Fibroblast of lung (primary cell): Measurements from ENCODE around the gene ABCB11. TPM values are rescaled to one million over a fixed set of nuclear protein-coding genes. Genes with fewer than 3 reads are reported as not detected.
A peak's percentile ranks its signal among the peaks of the same experiment; 100 is the strongest.

Experiments
- DNase-seq, 2 donors: peaks; one replicate each; pipeline versions ENCODE4 v3.0.0 to v3.0.0-alpha.2; 2010; ENCODE audit warnings: low read depth in 2 of 2
- H2AFZ ChIP-seq: 2 replicates; pipeline ENCODE4 v1.5.1; 2012; ENCODE audit warnings: low read length, control low read depth, inconsistent platforms
- H3K27ac ChIP-seq: 2 replicates; pipeline ENCODE4 v1.5.1; 2011; ENCODE audit warnings: low read length, control low read depth; ENCODE audit not compliant: insufficient read depth
- H3K27me3 ChIP-seq: 2 replicates; pipeline ENCODE4 v1.5.1; 2011; ENCODE audit warnings: mild to moderate bottlenecking, low read length; ENCODE audit not compliant: control insufficient read depth, insufficient read depth
- H3K36me3 ChIP-seq: 2 replicates; pipeline ENCODE4 v1.5.1; 2011; ENCODE audit warnings: low read length; ENCODE audit not compliant: control insufficient read depth, insufficient read depth
- H3K4me1 ChIP-seq: 2 replicates; pipeline ENCODE4 v1.5.1; 2011; ENCODE audit warnings: low read length; ENCODE audit not compliant: control insufficient read depth, insufficient read depth; ENCODE audit errors: extremely low read depth
- H3K4me2 ChIP-seq: 2 replicates; pipeline ENCODE4 v1.5.1; 2011; ENCODE audit warnings: low read length, control low read depth; ENCODE audit not compliant: insufficient read depth; ENCODE audit errors: extremely low read depth
- H3K4me3 ChIP-seq, 4 experiments: fragments of 200-600 bp in 1 of 4; sonication (generic) in 1 of 4; replicated peaks in 1 of 4; 2 replicates each; pipeline ENCODE4 v1.5.1; 2011 to 2016; ENCODE audit warnings: low read length in 4 of 4, low read depth in 3 of 4, mild to moderate bottlenecking in 3 of 4, control low read depth in 2 of 4, inconsistent platforms in 1 of 4, mixed read lengths in 1 of 4; ENCODE audit not compliant: insufficient read depth in 1 of 4; ENCODE audit errors: control extremely low read depth in 1 of 4
- H3K79me2 ChIP-seq: 2 replicates; pipeline ENCODE4 v1.5.1; 2012; ENCODE audit warnings: mild to moderate bottlenecking, low read length, inconsistent platforms; ENCODE audit not compliant: control insufficient read depth, insufficient read depth
- H3K9ac ChIP-seq: 2 replicates; pipeline ENCODE4 v1.5.1; 2011; ENCODE audit warnings: mild to moderate bottlenecking, low read length, control low read depth; ENCODE audit not compliant: insufficient read depth
- H3K9me3 ChIP-seq: 2 replicates; pipeline ENCODE4 v1.5.1; 2012; ENCODE audit warnings: low read depth, low read length; ENCODE audit not compliant: control insufficient read depth, insufficient read depth
- H4K20me1 ChIP-seq: 2 replicates; pipeline ENCODE4 v1.5.1; 2011; ENCODE audit warnings: low read length; ENCODE audit not compliant: control insufficient read depth, insufficient read depth; ENCODE audit errors: extremely low read depth
- EZH2 ChIP-seq: IDR thresholded peaks from 2 replicates; pipeline ENCODE4 v1.5.1; 2012; ENCODE audit warnings: low read length, control low read depth, mild to moderate bottlenecking; ENCODE audit errors: missing control alignments
- polyA plus RNA-seq, 2 donors: library from polyadenylated mRNA; depleted of rRNA in 1 of 2; stranded (reverse) in 1 of 2; unstranded in 1 of 2; fragments of >200 nt; gene quantifications; 2 replicates each; pipeline ENCODE4 v1.2.1, GENCODE V29; 2011 to 2012; ENCODE audit warnings: missing spikeins in 1 of 2
- total RNA-seq: library from RNA; depleted of rRNA; stranded (reverse); fragments of >200 nt; gene quantifications from 2 replicates; pipeline ENCODE4 v1.2.1, GENCODE V29; 2014
- TF ChIP-seq, protein P1 (sequence below), 2 donors: IDR thresholded peaks in 1 of 2; conservative IDR thresholded peaks in 1 of 2; 1 replicate in 1 of 2; 2 replicates in 1 of 2; pipeline ENCODE4 v1.5.1; 2011 to 2012; ENCODE audit warnings: low read length in 2 of 2, control low read depth in 1 of 2, inconsistent platforms in 1 of 2, low read depth in 1 of 2, mild to moderate bottlenecking in 1 of 2

The ABCB11 gene
- total and polyA plus RNA-seq, 2 donors (not counting 1 experiment from before 2014, with no cell fraction given), result not detected

DNA sequence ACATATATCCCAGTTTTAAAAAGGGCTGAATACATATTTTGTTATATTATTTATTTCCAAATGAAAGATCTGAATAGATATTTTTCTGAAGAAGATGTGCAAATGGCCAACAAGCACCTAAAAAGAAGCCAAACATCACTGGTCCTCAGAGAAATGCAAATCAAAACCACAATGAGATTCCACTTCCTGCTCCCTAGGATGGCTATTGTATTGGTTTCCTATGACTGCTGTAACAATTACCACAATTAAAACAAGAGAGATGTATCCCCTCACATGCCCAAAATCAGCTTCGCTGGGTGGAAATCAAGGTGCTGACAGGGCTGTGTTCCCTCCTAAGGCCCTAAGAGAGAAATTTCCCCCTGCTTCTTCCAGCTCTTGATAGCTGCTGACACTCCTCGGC, 23.2 kb downstream of the ABCB11 start:
- Histone ChIP-seq H3K4me2 (no peak overlapping the region), H3K9ac (no peak overlapping the region), H3K9me3 (no peaks in the 10 kb centered on the region), H3K27me3 (no peaks in the 10 kb centered on the region), H3K27ac (no peak overlapping the region), H3K79me2 (no peaks in the 10 kb centered on the region), H3K36me3 (no peaks in the 10 kb centered on the region), H3K4me1 (no peaks in the 10 kb centered on the region), H2AFZ (no peak overlapping the region), H4K20me1 (no peaks in the 10 kb centered on the region), H3K4me3 (no peak overlapping the region)
- TF ChIP-seq, protein P1, sequence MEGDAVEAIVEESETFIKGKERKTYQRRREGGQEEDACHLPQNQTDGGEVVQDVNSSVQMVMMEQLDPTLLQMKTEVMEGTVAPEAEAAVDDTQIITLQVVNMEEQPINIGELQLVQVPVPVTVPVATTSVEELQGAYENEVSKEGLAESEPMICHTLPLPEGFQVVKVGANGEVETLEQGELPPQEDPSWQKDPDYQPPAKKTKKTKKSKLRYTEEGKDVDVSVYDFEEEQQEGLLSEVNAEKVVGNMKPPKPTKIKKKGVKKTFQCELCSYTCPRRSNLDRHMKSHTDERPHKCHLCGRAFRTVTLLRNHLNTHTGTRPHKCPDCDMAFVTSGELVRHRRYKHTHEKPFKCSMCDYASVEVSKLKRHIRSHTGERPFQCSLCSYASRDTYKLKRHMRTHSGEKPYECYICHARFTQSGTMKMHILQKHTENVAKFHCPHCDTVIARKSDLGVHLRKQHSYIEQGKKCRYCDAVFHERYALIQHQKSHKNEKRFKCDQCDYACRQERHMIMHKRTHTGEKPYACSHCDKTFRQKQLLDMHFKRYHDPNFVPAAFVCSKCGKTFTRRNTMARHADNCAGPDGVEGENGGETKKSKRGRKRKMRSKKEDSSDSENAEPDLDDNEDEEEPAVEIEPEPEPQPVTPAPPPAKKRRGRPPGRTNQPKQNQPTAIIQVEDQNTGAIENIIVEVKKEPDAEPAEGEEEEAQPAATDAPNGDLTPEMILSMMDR (conservative IDR thresholded peaks at IDR 0.05 in 1 of 2, IDR thresholded peaks at IDR 0.05 in 1 of 2; ENCODE audit: low read depth in 1 of 2, low read length in 2 of 2), result no peak
- TF ChIP-seq EZH2, result no peak
- peak in 1 of 2 donors; percentile 19 for DNase-seq

GRCh38 chr2:169007356-169007755, 23.8 kb downstream of the ABCB11 start:
- Histone ChIP-seq H3K9ac (no peak overlapping the region), H3K79me2 (no peaks in the 10 kb centered on the region), H4K20me1 (no peaks in the 10 kb centered on the region), H3K27me3 (no peaks in the 10 kb centered on the region), H2AFZ (no peak overlapping the region), H3K36me3 (no peaks in the 10 kb centered on the region), H3K27ac (no peak overlapping the region), H3K9me3 (no peaks in the 10 kb centered on the region), H3K4me1 (no peaks in the 10 kb centered on the region), H3K4me3 (no peak overlapping the region), H3K4me2 (no peak overlapping the region)
- TF ChIP-seq, protein P1 (conservative IDR thresholded peaks at IDR 0.05 in 1 of 2, IDR thresholded peaks at IDR 0.05 in 1 of 2; ENCODE audit: low read depth in 1 of 2, low read length in 2 of 2), result no peak
- TF ChIP-seq EZH2, result no peak
- no peak for DNase-seq

- Histone ChIP-seq H3K79me2 (no peaks in the 10 kb centered on the region), H3K9ac (no peak overlapping the region), H3K27me3 (no peaks in the 10 kb centered on the region), H3K9me3 (no peaks in the 10 kb centered on the region), H3K36me3 (no peaks in the 10 kb centered on the region), H3K4me2 (no peak overlapping the region), H3K4me1 (no peaks in the 10 kb centered on the region), H3K4me3 (no peak overlapping the region), H3K27ac (no peak overlapping the region), H4K20me1 (no peaks in the 10 kb centered on the region), H2AFZ (no peak overlapping the region)
- TF ChIP-seq, protein P1 (conservative IDR thresholded peaks at IDR 0.05 in 1 of 2, IDR thresholded peaks at IDR 0.05 in 1 of 2; ENCODE audit: low read depth in 1 of 2, low read length in 2 of 2), result no peak
- TF ChIP-seq EZH2, result no peak
- DNase-seq, result no peak
Measured at GRCh38 chr2:169006665-169007064, 24.5 kb downstream of the ABCB11 start.
